H1 (cell line): ENCODE results near the gene RPRML. TPM values are rescaled to one million over a fixed set of nuclear protein-coding genes. Genes with fewer than 3 reads are reported as not detected.

Experiments used
- CTCF ChIA-PET: fragments of 300-600 bp; sonication (Branson Sonifier 250); formaldehyde crosslinking; loops from one replicate; lab custom pipeline; 2021; ENCODE audit not compliant: partially characterized antibody; lab: Charles Lee
- POLR2A ChIA-PET: fragments of 300-600 bp; sonication (Branson Sonifier 250); formaldehyde crosslinking; loops from one replicate; lab custom pipeline; 2021; ENCODE audit warnings: inconsistent platforms; ENCODE audit not compliant: partially characterized antibody; lab: Charles Lee
- DNase-seq, 2 experiments: peaks; one replicate each; pipeline versions ENCODE4 v3.0.0 to v3.0.0-alpha.2; 2010 to 2022; ENCODE audit warnings: low spot score in 2 of 2, low read depth in 1 of 2, mixed read lengths in 1 of 2
- FAIRE-seq: peaks from 2 replicates; lab custom pipeline; 2011; peaks lifted over from hg19 to GRCh38; lab: Jason Lieb, UNC
- H2AFZ ChIP-seq: 2 replicates; pipeline ENCODE4 v1.8.1; 2012; ENCODE audit warnings: low read length, inconsistent platforms
- H2AK5ac ChIP-seq: 2 replicates; pipeline ENCODE4 v1.6.1; 2013; ENCODE audit warnings: low read depth, low read length
- H2BK120ac ChIP-seq: replicated peaks from 2 replicates; pipeline ENCODE3; 2013; ENCODE audit warnings: low read depth, low read length, inconsistent platforms
- H2BK12ac ChIP-seq: 2 replicates; pipeline ENCODE4 v1.6.1; 2013; ENCODE audit warnings: low read depth, low read length
- H2BK15ac ChIP-seq: 2 replicates; pipeline ENCODE4 v1.6.1; 2013; ENCODE audit warnings: low read length
- H2BK20ac ChIP-seq: 2 replicates; pipeline ENCODE4 v1.6.1; 2013; ENCODE audit warnings: low read length
- H2BK5ac ChIP-seq: 2 replicates; pipeline ENCODE4 v1.6.1; 2013; ENCODE audit warnings: low read depth, low read length
- H3K14ac ChIP-seq: 2 replicates; pipeline ENCODE4 v1.6.1; 2013; ENCODE audit warnings: inconsistent platforms; ENCODE audit not compliant: insufficient read length
- H3K18ac ChIP-seq: 2 replicates; pipeline ENCODE4 v1.6.1; 2013; ENCODE audit warnings: low read length; ENCODE audit errors: extremely low read depth
- H3K23ac ChIP-seq: 2 replicates; pipeline ENCODE4 v1.6.1; 2013; ENCODE audit warnings: inconsistent platforms; ENCODE audit not compliant: insufficient read length
- H3K23me2 ChIP-seq: 2 replicates; pipeline ENCODE4 v1.6.1; 2013; ENCODE audit warnings: low read depth, low read length
- H3K27ac ChIP-seq: 2 replicates; pipeline ENCODE4 v1.6.1; 2011; ENCODE audit warnings: low read depth, low read length, inconsistent platforms
- H3K27me3 ChIP-seq, 4 experiments: replicated peaks in 1 of 4; 1 replicate in 1 of 4; 2 replicates in 3 of 4; pipeline versions ENCODE4 v1.6.1 to v1.8.1; 2011 to 2013; ENCODE audit warnings: low read length in 3 of 4, mild to moderate bottlenecking in 3 of 4, inconsistent platforms in 2 of 4, mixed read lengths in 2 of 4, moderate library complexity in 1 of 4; ENCODE audit not compliant: control insufficient read depth in 3 of 4, insufficient read depth in 3 of 4; ENCODE audit errors: extremely low read depth in 1 of 4
- H3K36me3 ChIP-seq, 4 experiments: 2 replicates each; pipeline versions ENCODE4 v1.6.1 to v1.8.1; 2011 to 2013; ENCODE audit warnings: mild to moderate bottlenecking in 4 of 4, low read length in 3 of 4, moderate library complexity in 2 of 4, control low read depth in 1 of 4, inconsistent platforms in 1 of 4; ENCODE audit not compliant: insufficient read depth in 4 of 4, control insufficient read depth in 2 of 4
- H3K4ac ChIP-seq: replicated peaks from 2 replicates; pipeline ENCODE3; 2013; ENCODE audit warnings: low read length, low read depth, mixed read lengths, inconsistent platforms; ENCODE audit not compliant: insufficient read length
- H3K4me1 ChIP-seq, 4 experiments: replicated peaks in 1 of 4; 1 replicate in 1 of 4; 2 replicates in 3 of 4; pipeline versions ENCODE4 v1.6.1 to v1.8.1; 2011 to 2013; ENCODE audit warnings: low read length in 3 of 4, inconsistent platforms in 2 of 4, mixed read lengths in 1 of 4; ENCODE audit not compliant: insufficient read depth in 4 of 4, control insufficient read depth in 3 of 4
- H3K4me2 ChIP-seq, 2 experiments: 2 replicates each; pipeline versions ENCODE4 v1.6.1 to v1.8.1; 2011 to 2013; ENCODE audit warnings: low read depth in 2 of 2, low read length in 2 of 2, control low read depth in 1 of 2, inconsistent platforms in 1 of 2, mild to moderate bottlenecking in 1 of 2; ENCODE audit not compliant: insufficient read depth in 1 of 2
- H3K4me3 ChIP-seq, 4 experiments: fragments of 200-600, 300-600 bp in 1 of 4; sonication (generic), shearing (Covaris generic), sonication (Bioruptor Twin) in 1 of 4; 2 replicates each; pipeline versions ENCODE4 v1.5.1 to v1.8.1; 2011 to 2016; ENCODE audit warnings: low read length in 4 of 4, low read depth in 3 of 4, control low read depth in 2 of 4, inconsistent platforms in 2 of 4, mild to moderate bottlenecking in 2 of 4, mixed read lengths in 1 of 4, moderate library complexity in 1 of 4; ENCODE audit not compliant: insufficient read depth in 2 of 4; ENCODE audit errors: extremely low read depth in 1 of 4
- H3K56ac ChIP-seq: replicated peaks from 2 replicates; pipeline ENCODE3; 2013; ENCODE audit warnings: low read depth, mild to moderate bottlenecking, mixed read lengths, low read length, inconsistent platforms; ENCODE audit not compliant: insufficient read length
- H3K79me1 ChIP-seq: 2 replicates; pipeline ENCODE4 v1.6.1; 2013; ENCODE audit warnings: low read depth, low read length, control low read depth
- H3K79me2 ChIP-seq, 2 experiments: 2 replicates each; pipeline versions ENCODE4 v1.6.1 to v1.8.1; 2012 to 2013; ENCODE audit warnings: low read length in 2 of 2, mild to moderate bottlenecking in 2 of 2, inconsistent platforms in 1 of 2; ENCODE audit not compliant: insufficient read depth in 2 of 2, control insufficient read depth in 1 of 2
- H3K9ac ChIP-seq, 4 experiments: replicated peaks in 1 of 4; 1 replicate in 1 of 4; 2 replicates in 3 of 4; pipeline versions ENCODE4 v1.6.1 to v1.8.1; 2011 to 2013; ENCODE audit warnings: low read depth in 3 of 4, low read length in 3 of 4, control low read depth in 2 of 4, mild to moderate bottlenecking in 2 of 4, moderate library complexity in 2 of 4, inconsistent platforms in 1 of 4; ENCODE audit errors: extremely low read depth in 1 of 4
- H3K9me3 ChIP-seq, 2 experiments: 2 replicates each; pipeline versions ENCODE4 v1.6.1 to v1.8.1; 2012 to 2013; ENCODE audit warnings: mild to moderate bottlenecking in 2 of 2, moderate library complexity in 2 of 2, control low read depth in 1 of 2, inconsistent platforms in 1 of 2, low read depth in 1 of 2, low read length in 1 of 2, mixed read lengths in 1 of 2; ENCODE audit not compliant: insufficient read depth in 2 of 2
- H4K20me1 ChIP-seq, 2 experiments: replicated peaks in 1 of 2; 2 replicates each; pipeline versions ENCODE3 to v1.8.1; 2011 to 2013; ENCODE audit warnings: inconsistent platforms in 2 of 2, low read length in 2 of 2, mild to moderate bottlenecking in 1 of 2; ENCODE audit not compliant: insufficient read depth in 2 of 2, control insufficient read depth in 1 of 2
- H4K5ac ChIP-seq: 2 replicates; pipeline ENCODE4 v1.6.1; 2013; ENCODE audit warnings: low read length, low read depth, mixed read lengths, inconsistent platforms; ENCODE audit not compliant: insufficient read length
- H4K8ac ChIP-seq: 2 replicates; pipeline ENCODE4 v1.8.0; 2013; ENCODE audit warnings: mild to moderate bottlenecking, moderate library complexity, low read length, inconsistent platforms; ENCODE audit not compliant: insufficient read depth; ENCODE audit errors: extremely low read depth
- H4K91ac ChIP-seq: replicated peaks from 2 replicates; pipeline ENCODE3; 2013; ENCODE audit warnings: low read length, mixed read lengths, inconsistent platforms; ENCODE audit not compliant: insufficient read length
- ASH2L ChIP-seq: fragments of 200-600, 300-600 bp; sonication (generic); IDR thresholded peaks from one replicate; pipeline ENCODE4 v1.7.1; 2017; ENCODE audit warnings: low read length
- BACH1 ChIP-seq: IDR thresholded peaks from 2 replicates; pipeline ENCODE4 v1.6.1; 2012; ENCODE audit warnings: low read length, improper control_type of control experiment
- FOSL1 ChIP-seq: IDR thresholded peaks from 2 replicates; pipeline ENCODE4 v1.6.1; 2011; ENCODE audit warnings: mild to moderate bottlenecking, low read depth, low read length, moderate library complexity; ENCODE audit not compliant: insufficient read depth
- RAD21 ChIP-seq, 2 experiments: IDR thresholded peaks in 1 of 2; conservative IDR thresholded peaks in 1 of 2; 2 replicates each; pipeline ENCODE4 v1.6.1; 2011; ENCODE audit warnings: low read depth in 2 of 2, low read length in 2 of 2, improper control_type of control experiment in 1 of 2, inconsistent platforms in 1 of 2, mild to moderate bottlenecking in 1 of 2, moderate library complexity in 1 of 2
- WGBS, 2 experiments: shearing (Covaris generic) in 1 of 2; methylation state at CpG; one replicate each; pipeline versions ENCODE4 v1.1.6 to v1.1.7; 2013 to 2015; ENCODE audit warnings: low lambda C conversion rate in 2 of 2, mixed read lengths in 2 of 2, inconsistent platforms in 1 of 2, low coverage in 1 of 2, missing lambda C conversion rate in 1 of 2; ENCODE audit not compliant: insufficient replicate concordance in 2 of 2, insufficient coverage in 1 of 2, insufficient read length in 1 of 2; ENCODE audit errors: extremely low coverage in 1 of 2, missing lambda C conversion rate in 1 of 2; 5-methylcytosine and 5-hydroxymethylcytosine counted together
- polyA plus RNA-seq, 7 experiments: library from polyadenylated mRNA; depleted of rRNA in 3 of 7; stranded (reverse) in 5 of 7; unstranded in 2 of 7; fragments of >200 nt in 5 of 7; fragments of 200-250 nt in 2 of 7; gene quantifications; 1 replicate in 5 of 7; 2 replicates in 1 of 7; 4 replicates in 1 of 7; pipeline versions ENCODE4 v1.2.1 to v1.2.3, GENCODE V29; 2011 to 2013; ENCODE audit warnings: missing spikeins in 2 of 7, mixed read lengths in 2 of 7
- total RNA-seq: library from RNA; stranded (reverse); fragmentation: NEBNext Ultra II Directional; extraction: Animal tissue kit (Norgen Biotek cat#: 25700); gene quantifications from 2 replicates; pipeline ENCODE4 v1.2.1, GENCODE V29; 2021

RPRML gene
- total and polyA plus RNA-seq, 2 of the 8 experiments (the other 6 are each of a cell fraction or from before 2014, with no cell fraction given): 3.5 to 5.5 TPM

DNA sequence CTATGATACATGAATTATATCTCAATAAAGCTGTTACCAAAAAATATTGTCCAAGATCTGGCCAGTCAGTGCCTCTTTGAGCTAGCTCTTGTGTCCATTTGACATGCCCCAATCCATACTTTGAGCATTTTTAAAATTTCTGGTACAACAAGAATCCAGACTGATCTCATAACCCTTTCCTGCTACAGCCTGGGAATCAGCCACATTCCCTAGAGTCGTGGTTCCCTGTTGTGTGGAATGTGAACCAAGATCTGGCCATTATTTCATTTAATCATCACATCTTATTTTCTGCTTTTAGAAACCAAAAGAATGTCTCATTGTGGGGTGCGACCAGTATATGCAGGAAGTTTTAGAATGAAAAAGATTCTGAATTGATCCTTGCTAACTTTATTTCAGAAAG is 34.3 kb upstream of the RPRML start:
- H2BK5ac ChIP-seq: no peak overlapping the region
- H2BK20ac ChIP-seq: no peak overlapping the region
- H3K27ac ChIP-seq: no peak overlapping the region
- H3K79me1 ChIP-seq: no peaks in the 10 kb centered on the region
- H3K14ac ChIP-seq: no peak overlapping the region
- POLR2A ChIA-PET: no interaction called here
- no peak overlapping the region for H3K4ac ChIP-seq
- H3K4me1 ChIP-seq: no peaks in the 10 kb centered on the region
- H3K9ac ChIP-seq: no peak overlapping the region
- H3K4me2 ChIP-seq: no peak overlapping the region
- H4K20me1 ChIP-seq: no peaks in the 10 kb centered on the region
- WGBS, 2 experiments: 80% methylated on average over 2 of the region's 2 CpGs; no CpG with 5 or more reads in 1 of the 2 experiments
- FAIRE-seq (no peak), DNase-seq (no peak)
- no peak overlapping the region for H2BK120ac ChIP-seq
- no peak overlapping the region for H2BK15ac ChIP-seq
- no peak overlapping the region for H2AK5ac ChIP-seq
- no peak overlapping the region for H4K5ac ChIP-seq
- no peaks in the 10 kb centered on the region for H3K79me2 ChIP-seq
- H4K8ac ChIP-seq: no peak overlapping the region
- H3K36me3 ChIP-seq: no peaks in the 10 kb centered on the region
- H2BK12ac ChIP-seq: no peak overlapping the region
- H4K91ac ChIP-seq: no peak overlapping the region
- H3K56ac ChIP-seq: no peak overlapping the region
- no peak overlapping the region for H2AFZ ChIP-seq
- H3K9me3 ChIP-seq: no peaks in the 10 kb centered on the region
- no peak overlapping the region for H3K23ac ChIP-seq
- CTCF ChIA-PET: no interaction called here
- H3K4me3 ChIP-seq: no peak overlapping the region
- H3K23me2 ChIP-seq: no peaks in the 10 kb centered on the region
- H3K27me3 ChIP-seq: no peaks in the 10 kb centered on the region
- no peak overlapping the region for H3K18ac ChIP-seq
- no peak for TF ChIP-seq BACH1
- no peak for TF ChIP-seq ASH2L
- no peak for TF ChIP-seq RAD21 (IDR thresholded peaks at IDR 0.05 in 1 of 2, conservative IDR thresholded peaks at IDR 0.05 in 1 of 2; ENCODE audit: low read depth in 2 of 2, low read length in 2 of 2)
- TF ChIP-seq FOSL1: no peak
